ENCODE results near the gene COL1A1. TPM values are rescaled to one million over a fixed set of nuclear protein-coding genes. Genes with fewer than 3 reads are reported as not detected.

Gene COL1A1
- polyA plus RNA-seq, 4 donors: 2.2 to 320 (median 27.2) TPM

GRCh38 chr17:50188531-50188920 is 12.9 kb downstream of the COL1A1 start:
- Histone ChIP-seq H3K27me3 (ENCODE audit: control insufficient read depth in 3 of 3, insufficient read depth in 3 of 3, low read length in 3 of 3) (no peaks in the 10 kb centered on the region), H3K4me3 (ENCODE audit: low read depth in 1 of 3, low read length in 3 of 3) (no peak overlapping the region), H3K36me3 (ENCODE audit: control insufficient read depth in 3 of 3, insufficient read depth in 2 of 3, low read depth in 1 of 3, low read length in 3 of 3) (peaks cover 0 to 87% (median 0%) of the 10 kb centered on the region in 3 donors), H3K9me3 (ENCODE audit: control insufficient read depth in 2 of 2, insufficient read depth in 1 of 2, low read depth in 1 of 2, low read length in 1 of 2) (no peaks in the 10 kb centered on the region), H3K4me1 (ENCODE audit: control insufficient read depth in 3 of 3, insufficient read depth in 2 of 3, low read depth in 1 of 3, low read length in 2 of 3) (no peaks in the 10 kb centered on the region), H3K27ac (ENCODE audit: low read depth in 1 of 3, low read length in 2 of 3) (no peak overlapping the region)
- WGBS, 3 donors: 75 to 85% (median 79%) methylated on average over 12 to 13 of the region's 13 CpGs
- DNase-seq (no peak), FAIRE-seq (no peak)

GRCh38 chr17:50187751-50188530 is 13.5 kb downstream of the COL1A1 start:
- Histone ChIP-seq H3K4me1 (ENCODE audit: control insufficient read depth in 3 of 3, insufficient read depth in 2 of 3, low read depth in 1 of 3, low read length in 2 of 3) (no peaks in the 10 kb centered on the region), H3K36me3 (ENCODE audit: control insufficient read depth in 3 of 3, insufficient read depth in 2 of 3, low read depth in 1 of 3, low read length in 3 of 3) (peaks cover 0 to 82% (median 0%) of the 10 kb centered on the region in 3 donors), H3K4me3 (ENCODE audit: low read depth in 1 of 3, low read length in 3 of 3) (no peak overlapping the region), H3K27ac (ENCODE audit: low read depth in 1 of 3, low read length in 2 of 3) (no peak overlapping the region), H3K27me3 (ENCODE audit: control insufficient read depth in 3 of 3, insufficient read depth in 3 of 3, low read length in 3 of 3) (no peaks in the 10 kb centered on the region), H3K9me3 (ENCODE audit: control insufficient read depth in 2 of 2, insufficient read depth in 1 of 2, low read depth in 1 of 2, low read length in 1 of 2) (no peaks in the 10 kb centered on the region)
- DNase-seq (no peak), FAIRE-seq (no peak)
- 78 to 83% (median 81%) methylated on average over 17 of the region's 17 CpGs for whole genome bisulfite sequencing, 3 donors

GRCh38 chr17:50187394-50187725 is 14.1 kb downstream of the COL1A1 start:
- Histone ChIP-seq H3K27me3 (ENCODE audit: control insufficient read depth in 3 of 3, insufficient read depth in 3 of 3, low read length in 3 of 3) (no peaks in the 10 kb centered on the region), H3K27ac (ENCODE audit: low read depth in 1 of 3, low read length in 2 of 3) (no peak overlapping the region), H3K36me3 (ENCODE audit: control insufficient read depth in 3 of 3, insufficient read depth in 2 of 3, low read depth in 1 of 3, low read length in 3 of 3) (peaks cover 0 to 76% (median 0%) of the 10 kb centered on the region in 3 donors), H3K4me3 (ENCODE audit: low read depth in 1 of 3, low read length in 3 of 3) (no peak overlapping the region), H3K9me3 (ENCODE audit: control insufficient read depth in 2 of 2, insufficient read depth in 1 of 2, low read depth in 1 of 2, low read length in 1 of 2) (no peaks in the 10 kb centered on the region), H3K4me1 (ENCODE audit: control insufficient read depth in 3 of 3, insufficient read depth in 2 of 3, low read depth in 1 of 3, low read length in 2 of 3) (no peaks in the 10 kb centered on the region)
- 67 to 79% (median 67%) methylated on average over 4 of the region's 4 CpGs for WGBS, 3 donors
- no peak for DNase-seq
- FAIRE-seq: no peak

- Histone ChIP-seq H3K4me3 (ENCODE audit: low read depth in 1 of 3, low read length in 3 of 3) (no peak overlapping the region), H3K4me1 (ENCODE audit: control insufficient read depth in 3 of 3, insufficient read depth in 2 of 3, low read depth in 1 of 3, low read length in 2 of 3) (no peaks in the 10 kb centered on the region), H3K9me3 (ENCODE audit: control insufficient read depth in 2 of 2, insufficient read depth in 1 of 2, low read depth in 1 of 2, low read length in 1 of 2) (no peaks in the 10 kb centered on the region), H3K36me3 (ENCODE audit: control insufficient read depth in 3 of 3, insufficient read depth in 2 of 3, low read depth in 1 of 3, low read length in 3 of 3) (peaks cover 0 to 71% (median 0%) of the 10 kb centered on the region in 3 donors), H3K27ac (ENCODE audit: low read depth in 1 of 3, low read length in 2 of 3) (no peak overlapping the region), H3K27me3 (ENCODE audit: control insufficient read depth in 3 of 3, insufficient read depth in 3 of 3, low read length in 3 of 3) (no peaks in the 10 kb centered on the region)
- FAIRE-seq (no peak), DNase-seq (no peak)
- 78 to 95% (median 85%) methylated on average over 22 to 24 of the region's 24 CpGs for WGBS, 3 donors
These were observed 14.6 kb downstream of the COL1A1 start for GRCh38 chr17:50186661-50187393.

GRCh38 chr17:50185631-50186471 is 15.6 kb downstream of the COL1A1 start:
- WGBS, 3 donors: 80 to 90% (median 90%) methylated on average over 27 to 31 of the region's 31 CpGs
- Histone ChIP-seq H3K4me3 (ENCODE audit: low read depth in 1 of 3, low read length in 3 of 3) (no peak overlapping the region), H3K4me1 (ENCODE audit: control insufficient read depth in 3 of 3, insufficient read depth in 2 of 3, low read depth in 1 of 3, low read length in 2 of 3) (no peaks in the 10 kb centered on the region), H3K27ac (ENCODE audit: low read depth in 1 of 3, low read length in 2 of 3) (no peak overlapping the region), H3K9me3 (ENCODE audit: control insufficient read depth in 2 of 2, insufficient read depth in 1 of 2, low read depth in 1 of 2, low read length in 1 of 2) (no peaks in the 10 kb centered on the region), H3K36me3 (ENCODE audit: control insufficient read depth in 3 of 3, insufficient read depth in 2 of 3, low read depth in 1 of 3, low read length in 3 of 3) (peaks cover 0 to 61% (median 0%) of the 10 kb centered on the region in 3 donors), H3K27me3 (ENCODE audit: control insufficient read depth in 3 of 3, insufficient read depth in 3 of 3, low read length in 3 of 3) (no peaks in the 10 kb centered on the region)
- DNase-seq: no peak
- no peak for FAIRE-seq

- H3K4me3 ChIP-seq (ENCODE audit: low read depth in 1 of 3, low read length in 3 of 3): no peak overlapping the region
- no peaks in the 10 kb centered on the region for H3K4me1 ChIP-seq (ENCODE audit: control insufficient read depth in 3 of 3, insufficient read depth in 2 of 3, low read depth in 1 of 3, low read length in 2 of 3)
- peak overlapping the region in 1 of 3 donors; percentile 1 for H3K27ac ChIP-seq (ENCODE audit: low read depth in 1 of 3, low read length in 2 of 3)
- WGBS, 3 donors: 60 to 81% (median 78%) methylated on average over 19 of the region's 19 CpGs
- H3K27me3 ChIP-seq (ENCODE audit: control insufficient read depth in 3 of 3, insufficient read depth in 3 of 3, low read length in 3 of 3): no peaks in the 10 kb centered on the region
- FAIRE-seq (no peak), DNase-seq (no peak)
- peaks cover 0 to 51% (median 0%) of the 10 kb centered on the region in 3 donors for H3K36me3 ChIP-seq (ENCODE audit: control insufficient read depth in 3 of 3, insufficient read depth in 2 of 3, low read depth in 1 of 3, low read length in 3 of 3)
- H3K9me3 ChIP-seq (ENCODE audit: control insufficient read depth in 2 of 2, insufficient read depth in 1 of 2, low read depth in 1 of 2, low read length in 1 of 2): no peaks in the 10 kb centered on the region
These were observed 16.6 kb downstream of the COL1A1 start for GRCh38 chr17:50184611-50185398.

- peaks cover 0 to 43% (median 0%) of the 10 kb centered on the region in 3 donors for H3K36me3 ChIP-seq (ENCODE audit: control insufficient read depth in 3 of 3, insufficient read depth in 2 of 3, low read depth in 1 of 3, low read length in 3 of 3)
- no peaks in the 10 kb centered on the region for H3K27me3 ChIP-seq (ENCODE audit: control insufficient read depth in 3 of 3, insufficient read depth in 3 of 3, low read length in 3 of 3)
- no peak overlapping the region for H3K4me3 ChIP-seq (ENCODE audit: low read depth in 1 of 3, low read length in 3 of 3)
- no peaks in the 10 kb centered on the region for H3K9me3 ChIP-seq (ENCODE audit: control insufficient read depth in 2 of 2, insufficient read depth in 1 of 2, low read depth in 1 of 2, low read length in 1 of 2)
- FAIRE-seq (no peak), DNase-seq (no peak)
- WGBS, 3 donors: 40 to 49% (median 47%) methylated on average over 7 to 8 of the region's 8 CpGs
- peak overlapping the region in 1 of 3 donors; percentile 42 for H3K27ac ChIP-seq (ENCODE audit: low read depth in 1 of 3, low read length in 2 of 3)
- H3K4me1 ChIP-seq (ENCODE audit: control insufficient read depth in 3 of 3, insufficient read depth in 2 of 3, low read depth in 1 of 3, low read length in 2 of 3): no peaks in the 10 kb centered on the region
These were observed 17.4 kb downstream of the COL1A1 start for GRCh38 chr17:50184064-50184463.

All from small intestine (tissue), 7 donors.